Left kidney (tissue), 8 donors: ENCODE measurements around the gene SPNS1. TPM values are rescaled to one million over a fixed set of nuclear protein-coding genes. Genes with fewer than 3 reads are reported as not detected.
"Not testable (repeated sequence)": the region's sequence is repeated elsewhere in the genome, so short reads cannot be mapped to it uniquely, and the experiment has no call there.

Experiments used
- DNase-seq: peaks from one replicate; pipeline ENCODE4 v3.0.0-alpha.2; 2013
- long read RNA-seq, 8 donors: transcript quantifications; one replicate each; lab custom pipeline, GENCODE V29; 2026
- polyA plus RNA-seq: library from polyadenylated mRNA; unstranded; fragments of 120-200 nt; gene quantifications from one replicate; pipeline ENCODE4 v1.2.1, GENCODE V29; 2013; ENCODE audit not compliant: insufficient read length

The SPNS1 gene
- polyA plus RNA-seq: 40.1 TPM
- long read RNA-seq, donor 1, transcript SPNS1-201 (12 exons, 2,208 nt): major isoform, 22 of 23 reads
- long read RNA-seq, donor 1, partial matches to known transcripts: 0 of 23 reads
- long read RNA-seq, donor 1, other reads (novel, unspliced or antisense): 0 of 23 reads
- long read RNA-seq, donor 2, transcript SPNS1-201 (12 exons, 2,208 nt): major isoform, 10 of 17 reads
- long read RNA-seq, donor 2, partial matches to known transcripts: 0 of 17 reads
- long read RNA-seq, donor 2, other reads (novel, unspliced or antisense): 0 of 17 reads
- long read RNA-seq, donor 3, transcript SPNS1-201 (12 exons, 2,208 nt): major isoform, 6 of 35 reads
- long read RNA-seq, donor 3, partial matches to known transcripts: 22 of 35 reads
- long read RNA-seq, donor 3, other reads (novel, unspliced or antisense): 0 of 35 reads
- long read RNA-seq, donor 4: 0 reads
- long read RNA-seq, donor 5, transcript SPNS1-201 (12 exons, 2,208 nt): major isoform, 14 of 16 reads
- long read RNA-seq, donor 5, partial matches to known transcripts: 0 of 16 reads
- long read RNA-seq, donor 5, other reads (novel, unspliced or antisense): 0 of 16 reads
- long read RNA-seq, donor 6, transcript SPNS1-201 (12 exons, 2,208 nt): major isoform, 5 of 27 reads
- long read RNA-seq, donor 6, partial matches to known transcripts: 18 of 27 reads
- long read RNA-seq, donor 6, other reads (novel, unspliced or antisense): 0 of 27 reads
- long read RNA-seq, donor 7, transcript SPNS1-201 (12 exons, 2,208 nt): major isoform, 17 of 29 reads
- long read RNA-seq, donor 7, partial matches to known transcripts: 7 of 29 reads
- long read RNA-seq, donor 7, other reads (novel, unspliced or antisense): 0 of 29 reads
- long read RNA-seq, donor 8, transcript SPNS1-201 (12 exons, 2,208 nt): major isoform, 13 of 15 reads
- long read RNA-seq, donor 8, partial matches to known transcripts: 0 of 15 reads
- long read RNA-seq, donor 8, other reads (novel, unspliced or antisense): 0 of 15 reads

- DNase-seq: peak; percentile 95
These were observed at the start of gene SPNS1 for GRCh38 chr16:28974437-28975157. TSS of gene SPNS1 (plus strand) at chr16:28974778. CDS start at chr16:28975152, 374 bp downstream.

GRCh38 chr16:28925386-28926228 lies 49.0 kb upstream of the SPNS1 start:
- DNase-seq: peak; percentile 86

- DNase-seq: not testable (repeated sequence)
These were observed 48.3 kb upstream of the SPNS1 start for GRCh38 chr16:28926284-28926683.

- no peak for DNase-seq
These were observed 46.8 kb upstream of the SPNS1 start for GRCh38 chr16:28927815-28928214.

GRCh38 chr16:28930203-28930602 lies 44.4 kb upstream of the SPNS1 start:
- DNase-seq: no peak

GRCh38 chr16:28930652-28931051 lies 43.9 kb upstream of the SPNS1 start:
- no peak for DNase-seq

GRCh38 chr16:28931801-28932225 lies 42.8 kb upstream of the SPNS1 start, which contains the start of gene CD19:
TSS of gene CD19 (plus strand) at chr16:28931971. CDS start at chr16:28932001, 30 bp downstream.
- no peak for DNase-seq

- no peak for DNase-seq
These were observed 42.0 kb upstream of the SPNS1 start for GRCh38 chr16:28932339-28933141.

GRCh38 chr16:28933171-28933570 lies 41.4 kb upstream of the SPNS1 start:
- no peak for DNase-seq

GRCh38 chr16:28935346-28935745 lies 39.2 kb upstream of the SPNS1 start:
- no peak for DNase-seq

GRCh38 chr16:28935924-28936783 lies 38.4 kb upstream of the SPNS1 start:
- DNase-seq: no peak

GRCh38 chr16:28936784-28937155 lies 37.8 kb upstream of the SPNS1 start:
- no peak for DNase-seq

- no peak for DNase-seq
These were observed 37.2 kb upstream of the SPNS1 start for GRCh38 chr16:28937222-28937876.

- no peak for DNase-seq
These were observed 35.9 kb upstream of the SPNS1 start for GRCh38 chr16:28938721-28939120.

- not testable (repeated sequence) for DNase-seq
These were observed 34.8 kb upstream of the SPNS1 start for GRCh38 chr16:28939825-28940224.

GRCh38 chr16:28943281-28943680 lies 31.3 kb upstream of the SPNS1 start:
- no peak for DNase-seq

GRCh38 chr16:28946681-28947080 lies 27.9 kb upstream of the SPNS1 start:
- no peak for DNase-seq

- DNase-seq: peak; percentile 99
These were observed 23.7 kb upstream of the SPNS1 start, which contains the start of gene NFATC2IP for GRCh38 chr16:28950648-28951409. TSS of gene NFATC2IP (plus strand) at chr16:28950937. CDS start at chr16:28951012, 75 bp downstream.
